Keratinocyte (primary cell): ENCODE data around the gene PCSK6. TPM values are rescaled to one million over a fixed set of nuclear protein-coding genes. Genes with fewer than 3 reads are reported as not detected.
"Not testable (repeated sequence)": the region's sequence is repeated elsewhere in the genome, so short reads cannot be mapped to it uniquely, and the experiment has no call there.

Source experiments
- DNase-seq: peaks from one replicate; pipeline ENCODE4 v3.0.0-alpha.2; 2011; ENCODE audit warnings: low read depth, missing footprints, low spot score
- FAIRE-seq: peaks from 2 replicates; lab custom pipeline; 2011; peaks lifted over from hg19 to GRCh38; lab: Jason Lieb, UNC
- H2AFZ ChIP-seq: 2 replicates; pipeline ENCODE4 v1.6.0; 2012; ENCODE audit warnings: low read length, control low read depth, inconsistent platforms; ENCODE audit not compliant: control insufficient read depth
- H3K27ac ChIP-seq: 2 replicates; pipeline ENCODE4 v1.5.1; 2011; ENCODE audit warnings: low read length; ENCODE audit not compliant: control insufficient read depth, insufficient read depth
- H3K27me3 ChIP-seq: 3 replicates; pipeline ENCODE4 v1.6.0; 2011; ENCODE audit warnings: low read length; ENCODE audit not compliant: control insufficient read depth, insufficient read depth; ENCODE audit errors: extremely low read depth
- H3K36me3 ChIP-seq, 2 experiments: 2 replicates in 1 of 2; 3 replicates in 1 of 2; pipeline ENCODE4 v1.5.1; 2011; ENCODE audit warnings: low read length in 2 of 2, mild to moderate bottlenecking in 1 of 2; ENCODE audit not compliant: control insufficient read depth in 2 of 2, insufficient read depth in 2 of 2; ENCODE audit errors: extremely low read depth in 1 of 2
- H3K4me1 ChIP-seq: 3 replicates; pipeline ENCODE4 v1.5.1; 2011; ENCODE audit warnings: low read length; ENCODE audit not compliant: control insufficient read depth, insufficient read depth; ENCODE audit errors: extremely low read depth
- H3K4me2 ChIP-seq: 3 replicates; pipeline ENCODE4 v1.6.0; 2011; ENCODE audit warnings: low read depth, low read length; ENCODE audit not compliant: control insufficient read depth, insufficient read depth; ENCODE audit errors: extremely low read depth
- H3K4me3 ChIP-seq, 3 experiments: fragments of 200-600 bp in 1 of 3; sonication (generic) in 1 of 3; 2 replicates in 2 of 3; 3 replicates in 1 of 3; pipeline ENCODE4 v1.5.1; 2011 to 2016; ENCODE audit warnings: low read length in 3 of 3, mild to moderate bottlenecking in 3 of 3, control low read depth in 2 of 3, inconsistent platforms in 1 of 3, low read depth in 1 of 3, mixed read lengths in 1 of 3, mixed run types in 1 of 3, moderate library complexity in 1 of 3; ENCODE audit not compliant: control insufficient read depth in 2 of 3, insufficient read depth in 2 of 3; ENCODE audit errors: extremely low read depth in 1 of 3
- H3K79me2 ChIP-seq: 2 replicates; pipeline ENCODE4 v1.6.0; 2012; ENCODE audit warnings: low read length; ENCODE audit not compliant: control insufficient read depth, insufficient read depth
- H3K9ac ChIP-seq: 3 replicates; pipeline ENCODE4 v1.6.0; 2011; ENCODE audit warnings: low read length; ENCODE audit not compliant: control insufficient read depth, insufficient read depth; ENCODE audit errors: extremely low read depth
- H3K9me1 ChIP-seq: 3 replicates; pipeline ENCODE4 v1.6.0; 2011; ENCODE audit warnings: low read length; ENCODE audit not compliant: control insufficient read depth, insufficient read depth; ENCODE audit errors: extremely low read depth
- H3K9me3 ChIP-seq: 2 replicates; pipeline ENCODE4 v1.5.1; 2012; ENCODE audit warnings: low read depth, low read length; ENCODE audit not compliant: control insufficient read depth
- H4K20me1 ChIP-seq: 3 replicates; pipeline ENCODE4 v1.6.0; 2011; ENCODE audit warnings: low read length; ENCODE audit not compliant: control insufficient read depth, insufficient read depth; ENCODE audit errors: extremely low read depth
- CTCF ChIP-seq, 3 experiments: IDR thresholded peaks in 1 of 3; conservative IDR thresholded peaks in 1 of 3; optimal IDR thresholded peaks in 1 of 3; 2 replicates in 2 of 3; 3 replicates in 1 of 3; pipeline versions ENCODE3 to v1.5.1; 2011; ENCODE audit warnings: low read length in 3 of 3, mild to moderate bottlenecking in 3 of 3, moderate library complexity in 2 of 3, control low read depth in 1 of 3, inconsistent platforms in 1 of 3; ENCODE audit not compliant: insufficient read depth in 2 of 3; ENCODE audit errors: extremely low read depth in 1 of 3
- EZH2 ChIP-seq: IDR thresholded peaks from one replicate; pipeline ENCODE4 v1.6.1; 2012; ENCODE audit warnings: inconsistent platforms, mild to moderate bottlenecking, low read length, moderate library complexity
- dilution Hi-C: fragments of 300-500 bp; cut with MboI; formaldehyde crosslinking; loops from one replicate; pipeline ENCODE4 v1.7.0; 2020; ENCODE audit warnings: low sequenced_read_pairs; ENCODE audit not compliant: extremely low pct_ligation_motif_present
- polyA plus RNA-seq, 5 experiments: library from polyadenylated mRNA; depleted of rRNA in 3 of 5; stranded (reverse) in 3 of 5; stranded (forward) in 1 of 5; unstranded in 1 of 5; fragments of >200 nt; gene quantifications; 1 replicate in 1 of 5; 2 replicates in 3 of 5; 3 replicates in 1 of 5; pipeline versions ENCODE4 v1.2.1 to v1.2.3, GENCODE V29; 2011 to 2012; ENCODE audit warnings: missing spikeins in 2 of 5, low read depth in 1 of 5, low replicate concordance in 1 of 5

Gene PCSK6
- polyA plus RNA-seq, 1 donor (not counting 4 experiments of a cell fraction or from before 2014, with no cell fraction given) = 3.1 TPM

DNA sequence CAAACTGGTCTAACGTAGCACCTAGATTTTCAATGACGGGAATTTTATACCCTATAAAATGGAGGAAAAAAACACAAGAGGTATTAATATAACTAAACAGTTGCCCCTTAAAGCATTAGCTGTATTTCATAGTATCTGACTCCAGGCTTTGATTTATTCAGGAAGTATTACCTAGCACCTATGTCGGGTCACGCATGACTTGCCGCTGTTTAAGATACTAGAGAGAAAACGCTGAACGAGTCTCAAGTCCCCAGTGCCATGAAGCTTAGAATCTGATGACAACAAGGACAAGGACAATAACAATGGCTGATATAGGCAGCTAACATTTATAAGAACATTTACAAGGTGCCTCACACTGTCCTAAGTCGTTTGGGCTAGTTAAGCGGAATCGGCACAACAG, 196.4 kb downstream of the PCSK6 start:
- dilution Hi-C loops = no loop called here
- peaks cover 12% of the 10 kb centered on the region for H4K20me1 ChIP-seq
- DNase-seq (no peak), FAIRE-seq (no peak)
- peak overlapping the region; percentile 93 for H3K27ac ChIP-seq
- peak overlapping the region; percentile 96 for H3K9ac ChIP-seq
- H3K79me2 ChIP-seq = peaks cover 61% of the 10 kb centered on the region
- H3K4me1 ChIP-seq = peaks cover 42% of the 10 kb centered on the region
- H3K36me3 ChIP-seq = peaks cover 4 to 18% of the 10 kb centered on the region in 2 experiments
- H3K9me3 ChIP-seq = no peaks in the 10 kb centered on the region
- no peak overlapping the region for H2AFZ ChIP-seq
- H3K4me3 ChIP-seq = peak overlapping the region; percentile 96 to 100 (median 99)
- no peak for TF ChIP-seq EZH2
- no peak for TF ChIP-seq CTCF (optimal IDR thresholded peaks at IDR 0.05 in 1 of 3, IDR thresholded peaks at IDR 0.05 in 1 of 3, conservative IDR thresholded peaks at IDR 0.05 in 1 of 3; ENCODE audit: extremely low read depth in 1 of 3, insufficient read depth in 2 of 3, low read length in 3 of 3)
- H3K9me1 ChIP-seq = no peaks in the 10 kb centered on the region
- H3K27me3 ChIP-seq = no peaks in the 10 kb centered on the region
- peak overlapping the region; percentile 80 for H3K4me2 ChIP-seq

- H3K9me3 ChIP-seq = no peaks in the 10 kb centered on the region
- H3K9ac ChIP-seq = no peak overlapping the region
- H3K27me3 ChIP-seq = no peaks in the 10 kb centered on the region
- H3K4me2 ChIP-seq = no peak overlapping the region
- H3K36me3 ChIP-seq = peaks cover 18 to 47% of the 10 kb centered on the region in 2 experiments
- H3K4me1 ChIP-seq = peaks cover 21% of the 10 kb centered on the region
- peaks cover 10% of the 10 kb centered on the region for H4K20me1 ChIP-seq
- DNase-seq = no peak
- H3K27ac ChIP-seq = no peak overlapping the region
- dilution Hi-C loops = no loop called here
- H3K79me2 ChIP-seq = peaks cover 64% of the 10 kb centered on the region
- H2AFZ ChIP-seq = no peak overlapping the region
- no peak for FAIRE-seq
- H3K4me3 ChIP-seq = no peak overlapping the region
- no peak for TF ChIP-seq EZH2
- peak in 2 of 3 experiments; percentile 59 to 68 for TF ChIP-seq CTCF (optimal IDR thresholded peaks at IDR 0.05 in 1 of 3, IDR thresholded peaks at IDR 0.05 in 1 of 3, conservative IDR thresholded peaks at IDR 0.05 in 1 of 3; ENCODE audit: extremely low read depth in 1 of 3, insufficient read depth in 2 of 3, low read length in 3 of 3)
- H3K9me1 ChIP-seq = no peaks in the 10 kb centered on the region
Measured at GRCh38 chr15:101288905-101289513, 200.5 kb downstream of the PCSK6 start.

GRCh38 chr15:101287342-101287741, 202.2 kb downstream of the PCSK6 start:
- H3K4me1 ChIP-seq, H3K27ac ChIP-seq, FAIRE-seq, DNase-seq, dilution Hi-C loops, H4K20me1 ChIP-seq, H3K9ac ChIP-seq, H3K4me3 ChIP-seq, H2AFZ ChIP-seq, H3K27me3 ChIP-seq, H3K4me2 ChIP-seq, H3K9me3 ChIP-seq, H3K9me1 ChIP-seq: not testable (repeated sequence)
- Histone ChIP-seq H3K79me2 (peaks cover 48% of the 10 kb centered on the region), H3K36me3 (peaks cover 24 to 50% of the 10 kb centered on the region in 2 experiments)
